A673 (cell line): ENCODE measurements around the gene KCNG2.

ENCODE experiments used
- EZH2 ChIP-seq: fragments of 200-600 bp; sonication (generic); IDR thresholded peaks from 2 replicates; pipeline ENCODE4 v1.6.1; 2017; ENCODE audit warnings: borderline replicate concordance, low read depth, mild to moderate bottlenecking, mixed read lengths, antibody characterized with exemption, low read length; ENCODE audit not compliant: poor library complexity, severe bottlenecking
- TF ChIP-seq, protein P1 (sequence below): fragments of 300-800, 200-600 bp; sonication (generic); conservative IDR thresholded peaks from 2 replicates; pipeline ENCODE4 v1.5.1; 2017; ENCODE audit warnings: low read depth, mild to moderate bottlenecking, antibody characterized with exemption, low read length, moderate library complexity, mixed read lengths

DNA sequence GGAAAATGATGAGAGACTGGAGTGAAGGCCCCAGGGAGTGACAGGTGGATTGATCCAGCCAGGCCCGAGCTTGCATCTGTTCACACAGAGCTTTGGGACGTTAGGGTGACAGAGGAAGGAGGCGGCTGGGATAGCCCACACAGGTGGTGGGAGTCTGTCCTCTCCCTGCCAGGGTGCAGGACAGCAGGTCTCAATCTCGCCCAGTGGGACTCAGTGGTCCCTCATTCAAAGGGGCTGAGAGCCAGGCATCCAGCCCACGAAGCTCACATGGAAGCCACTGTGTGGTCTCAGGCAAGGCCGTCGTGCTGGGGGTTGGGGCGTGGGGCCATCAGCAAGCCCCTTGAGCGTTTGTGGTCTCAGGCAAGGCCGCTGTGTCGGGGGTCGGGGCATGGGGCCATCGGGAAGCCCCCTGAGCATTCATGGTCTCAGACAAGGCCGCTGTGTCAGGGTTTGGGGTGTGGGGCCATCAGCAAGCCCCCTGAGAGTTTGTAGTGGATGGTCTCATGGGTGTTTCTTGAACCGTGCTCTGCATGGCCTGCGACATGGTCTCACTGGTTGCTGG, 8.3 kb downstream of the KCNG2 start:
- TF ChIP-seq, protein P1, sequence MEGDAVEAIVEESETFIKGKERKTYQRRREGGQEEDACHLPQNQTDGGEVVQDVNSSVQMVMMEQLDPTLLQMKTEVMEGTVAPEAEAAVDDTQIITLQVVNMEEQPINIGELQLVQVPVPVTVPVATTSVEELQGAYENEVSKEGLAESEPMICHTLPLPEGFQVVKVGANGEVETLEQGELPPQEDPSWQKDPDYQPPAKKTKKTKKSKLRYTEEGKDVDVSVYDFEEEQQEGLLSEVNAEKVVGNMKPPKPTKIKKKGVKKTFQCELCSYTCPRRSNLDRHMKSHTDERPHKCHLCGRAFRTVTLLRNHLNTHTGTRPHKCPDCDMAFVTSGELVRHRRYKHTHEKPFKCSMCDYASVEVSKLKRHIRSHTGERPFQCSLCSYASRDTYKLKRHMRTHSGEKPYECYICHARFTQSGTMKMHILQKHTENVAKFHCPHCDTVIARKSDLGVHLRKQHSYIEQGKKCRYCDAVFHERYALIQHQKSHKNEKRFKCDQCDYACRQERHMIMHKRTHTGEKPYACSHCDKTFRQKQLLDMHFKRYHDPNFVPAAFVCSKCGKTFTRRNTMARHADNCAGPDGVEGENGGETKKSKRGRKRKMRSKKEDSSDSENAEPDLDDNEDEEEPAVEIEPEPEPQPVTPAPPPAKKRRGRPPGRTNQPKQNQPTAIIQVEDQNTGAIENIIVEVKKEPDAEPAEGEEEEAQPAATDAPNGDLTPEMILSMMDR, result no peak
- TF ChIP-seq EZH2, result no peak
